Dendritic cell treated with granulocyte-macrophage colony-stimulating factor and Interleukin-4, amounts not matched to agents 40 ng/mL and 50 ng/mL, for 4 days (primary cell): ENCODE data around the gene CBX2.
A peak's percentile ranks its signal among the peaks of the same experiment; 100 is the strongest.

Experiments
- H3K27ac Mint-ChIP-seq: one replicate; pipeline ENCODE4 v1.8.0; 2022; ENCODE audit warnings: mild to moderate bottlenecking, mixed read lengths
- H3K27me3 Mint-ChIP-seq: one replicate; pipeline ENCODE4 v1.8.0; 2022; ENCODE audit warnings: mild to moderate bottlenecking, mixed read lengths
- H3K36me3 Mint-ChIP-seq: one replicate; pipeline ENCODE4 v1.8.0; 2022; ENCODE audit warnings: low read depth, mixed read lengths
- H3K4me1 Mint-ChIP-seq: one replicate; pipeline ENCODE4 v1.8.0; 2022; ENCODE audit warnings: low read depth, mixed read lengths
- H3K4me3 Mint-ChIP-seq: one replicate; pipeline ENCODE4 v1.8.0; 2022; ENCODE audit warnings: mild to moderate bottlenecking, moderate library complexity, mixed read lengths
- H3K9me3 Mint-ChIP-seq: one replicate; pipeline ENCODE4 v1.8.0; 2022; ENCODE audit warnings: mixed read lengths
- intact Hi-C: fragments of 100-400 bp; cut with micrococcal nuclease; formaldehyde crosslinking; loops from one replicate; pipeline ENCODE4 v1.15.0; 2022

CBX2 gene

DNA sequence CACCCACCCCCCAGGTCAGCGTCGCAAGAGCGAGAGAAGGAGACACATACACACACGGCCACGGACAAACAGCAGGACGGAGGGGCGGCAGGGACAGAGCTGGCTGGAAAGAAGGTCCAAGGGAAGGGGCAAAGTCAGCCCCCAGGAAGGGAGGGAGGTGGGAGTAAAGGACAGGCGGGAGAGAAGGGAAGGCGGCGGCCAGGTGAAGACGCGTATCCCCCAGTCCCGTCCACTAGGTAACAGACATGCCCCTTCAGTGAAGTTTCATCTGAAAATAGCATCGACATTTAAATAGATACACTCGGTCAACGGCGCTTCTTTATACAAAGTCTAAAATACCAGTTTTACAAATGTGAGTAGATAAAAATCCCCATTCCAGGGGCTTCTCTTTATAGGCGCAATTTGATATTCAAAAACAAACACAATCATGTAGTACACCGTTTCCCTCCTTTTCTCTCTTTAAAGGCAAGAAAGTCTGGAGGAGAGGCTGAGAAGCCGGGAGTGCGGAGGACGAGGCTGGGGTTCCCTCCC is 14.5 kb downstream of the CBX2 start:
- H3K4me1 Mint-ChIP-seq, result peaks cover 32% of the 10 kb centered on the region
- H3K27me3 Mint-ChIP-seq, result peaks cover 69% of the 10 kb centered on the region
- H3K9me3 Mint-ChIP-seq, result no peaks in the 10 kb centered on the region
- no peak overlapping the region for H3K4me3 Mint-ChIP-seq
- intact Hi-C loops, result loop anchor here (5.0 kb wide), 1 partner anchor 200 kb away; no protein-coding TSS in a partner anchor
- peaks cover 26% of the 10 kb centered on the region for H3K36me3 Mint-ChIP-seq
- no peak overlapping the region for H3K27ac Mint-ChIP-seq

DNA sequence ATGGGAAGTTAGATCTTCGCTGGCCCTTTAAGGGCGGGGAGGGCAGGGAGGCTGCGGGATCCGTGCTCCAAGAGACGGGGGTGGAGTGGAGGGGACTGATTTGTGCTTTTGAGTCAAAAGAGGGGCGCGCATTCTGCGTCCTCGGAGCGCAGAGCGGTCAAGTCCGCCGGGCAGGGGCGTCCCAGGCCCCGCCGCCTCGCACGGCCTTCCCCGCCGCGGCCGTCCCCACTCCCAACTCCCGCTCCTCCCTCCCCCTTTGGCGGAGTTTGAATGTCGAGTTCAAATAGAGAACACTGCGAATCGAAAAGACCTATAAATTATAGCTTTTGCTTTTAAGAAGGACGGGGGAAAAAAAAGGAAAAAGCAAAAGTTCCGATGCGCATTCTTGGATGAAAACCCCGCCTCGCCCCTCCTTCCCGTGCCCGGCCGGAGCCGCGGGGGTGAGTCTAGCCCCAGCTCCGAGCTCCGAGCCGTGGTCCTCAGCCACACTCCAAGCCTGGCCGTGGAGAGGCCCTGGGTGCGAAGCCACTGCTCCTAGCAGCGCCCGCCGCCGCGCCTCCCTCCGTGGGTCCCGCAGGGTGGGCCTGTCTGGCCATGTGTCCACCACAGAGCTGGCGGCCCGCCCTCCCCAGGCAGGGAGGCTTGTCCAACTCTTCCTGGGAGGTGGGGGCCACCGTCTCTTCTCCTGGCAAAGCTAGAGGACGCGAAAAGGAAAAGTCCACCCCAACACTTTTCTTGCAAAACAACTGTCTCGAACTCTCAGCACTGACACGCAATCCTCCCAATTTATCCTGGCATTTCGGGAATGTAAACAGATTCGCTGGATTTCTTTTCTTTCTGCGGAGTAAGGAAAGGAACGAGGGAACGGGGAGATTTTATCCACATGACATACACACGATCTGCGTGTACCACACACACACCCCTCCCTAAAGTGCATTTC is 15.3 kb downstream of the CBX2 start:
- Mint-ChIP-seq H3K27ac (no peak overlapping the region), H3K4me3 (no peak overlapping the region), H3K4me1 (peaks cover 35% of the 10 kb centered on the region), H3K27me3 (peaks cover 65% of the 10 kb centered on the region), H3K9me3 (no peaks in the 10 kb centered on the region), H3K36me3 (peaks cover 26% of the 10 kb centered on the region)
- intact Hi-C loops, result loop anchor here (5.0 kb wide), 1 partner anchor 199 kb away; no protein-coding TSS in a partner anchor

DNA sequence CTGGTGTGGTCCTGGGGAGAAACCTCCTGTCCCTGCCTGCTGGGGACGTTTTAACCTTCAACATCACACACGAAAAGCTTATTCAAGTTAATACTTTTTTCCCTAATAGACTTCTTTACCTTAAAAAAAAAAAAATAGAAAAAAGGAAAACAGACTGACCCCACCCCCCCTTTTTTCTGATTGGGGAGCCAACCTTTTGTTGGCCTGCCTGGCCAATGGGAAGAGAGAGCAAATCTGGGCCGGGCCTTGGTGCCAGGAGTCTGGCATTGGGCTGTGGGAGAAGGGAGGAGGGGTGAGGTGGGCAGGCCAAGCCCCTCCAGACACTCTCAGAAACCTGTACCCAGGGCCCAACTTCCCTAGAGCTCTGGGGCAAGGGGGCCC is 16.0 kb downstream of the CBX2 start:
- Mint-ChIP-seq H3K27ac (no peak overlapping the region), H3K27me3 (peaks cover 65% of the 10 kb centered on the region), H3K9me3 (no peaks in the 10 kb centered on the region), H3K4me3 (no peak overlapping the region), H3K4me1 (peaks cover 41% of the 10 kb centered on the region), H3K36me3 (peaks cover 26% of the 10 kb centered on the region)
- intact Hi-C loops, result loop anchor here (5.0 kb wide), 1 partner anchor 198 kb away; no protein-coding TSS in a partner anchor

DNA sequence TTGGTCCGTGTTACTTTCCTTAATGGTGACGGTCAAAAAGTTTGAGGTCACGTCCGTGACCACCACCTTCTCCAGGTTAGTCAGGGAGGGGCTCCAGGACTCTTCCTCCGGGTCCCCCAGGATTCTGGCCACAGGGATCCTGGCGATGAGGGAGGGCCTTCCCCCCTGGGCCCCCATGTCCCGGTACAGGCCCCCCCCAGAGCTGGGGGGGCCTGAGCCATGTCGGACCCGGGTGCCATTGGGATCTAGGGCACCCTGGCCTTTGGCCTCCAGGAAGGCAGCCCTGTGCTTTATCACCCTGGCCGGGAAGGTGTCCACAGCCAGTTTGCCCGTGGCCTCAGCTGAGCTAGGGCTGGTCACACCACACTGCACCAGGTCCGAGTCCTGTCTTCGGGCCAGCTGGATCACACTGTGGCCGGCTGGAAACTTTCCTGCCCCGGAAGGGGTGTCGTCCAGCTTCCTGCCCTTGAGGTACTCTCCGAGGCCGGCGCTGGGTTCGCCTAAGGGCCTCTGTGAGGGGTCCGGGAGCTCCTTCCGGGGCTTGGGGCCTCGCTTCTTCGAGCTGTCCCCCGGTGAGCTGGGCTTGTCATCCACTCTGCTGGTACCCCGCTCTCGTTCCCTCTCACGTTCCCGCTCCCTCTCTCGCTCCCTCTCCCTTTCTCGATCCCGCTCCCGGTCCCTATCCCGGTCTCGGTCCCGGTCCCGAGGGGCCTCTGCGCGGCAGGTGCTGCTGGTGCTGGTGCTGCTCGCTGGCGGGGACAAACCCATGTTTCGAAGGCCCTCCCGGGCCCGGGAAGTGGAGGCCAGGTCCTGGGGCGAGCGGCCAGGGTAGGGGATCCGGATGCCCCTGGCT is 16.9 kb downstream of the CBX2 start:
- Mint-ChIP-seq H3K4me3 (peak overlapping the region; percentile 42), H3K27me3 (peaks cover 66% of the 10 kb centered on the region), H3K9me3 (no peaks in the 10 kb centered on the region), H3K4me1 (peaks cover 51% of the 10 kb centered on the region), H3K27ac (no peak overlapping the region), H3K36me3 (peaks cover 26% of the 10 kb centered on the region)
- intact Hi-C loops, result loop anchor here (5.0 kb wide), 1 partner anchor 197 kb away; no protein-coding TSS in a partner anchor

GRCh38 chr17:79795795-79796443 is 18.0 kb downstream of the CBX2 start:
- Mint-ChIP-seq H3K36me3 (peaks cover 26% of the 10 kb centered on the region), H3K27me3 (peaks cover 66% of the 10 kb centered on the region), H3K9me3 (no peaks in the 10 kb centered on the region), H3K4me1 (peaks cover 51% of the 10 kb centered on the region), H3K4me3 (peak overlapping the region; percentile 79), H3K27ac (peak overlapping the region; percentile 89)
- intact Hi-C loops, result loop anchor here (2.0 kb wide), 1 partner anchor 43 kb away; the partner anchor contains the start of gene CBX4

GRCh38 chr17:79796444-79796762 is 18.5 kb downstream of the CBX2 start:
- Mint-ChIP-seq H3K36me3 (peaks cover 26% of the 10 kb centered on the region), H3K9me3 (no peaks in the 10 kb centered on the region), H3K27ac (peak overlapping the region; percentile 89), H3K4me1 (peaks cover 49% of the 10 kb centered on the region), H3K27me3 (peaks cover 66% of the 10 kb centered on the region), H3K4me3 (peak overlapping the region; percentile 79)
- intact Hi-C loops, result loop anchor here (2.0 kb wide), 1 partner anchor 42 kb away; the partner anchor contains the start of gene CBX4

DNA sequence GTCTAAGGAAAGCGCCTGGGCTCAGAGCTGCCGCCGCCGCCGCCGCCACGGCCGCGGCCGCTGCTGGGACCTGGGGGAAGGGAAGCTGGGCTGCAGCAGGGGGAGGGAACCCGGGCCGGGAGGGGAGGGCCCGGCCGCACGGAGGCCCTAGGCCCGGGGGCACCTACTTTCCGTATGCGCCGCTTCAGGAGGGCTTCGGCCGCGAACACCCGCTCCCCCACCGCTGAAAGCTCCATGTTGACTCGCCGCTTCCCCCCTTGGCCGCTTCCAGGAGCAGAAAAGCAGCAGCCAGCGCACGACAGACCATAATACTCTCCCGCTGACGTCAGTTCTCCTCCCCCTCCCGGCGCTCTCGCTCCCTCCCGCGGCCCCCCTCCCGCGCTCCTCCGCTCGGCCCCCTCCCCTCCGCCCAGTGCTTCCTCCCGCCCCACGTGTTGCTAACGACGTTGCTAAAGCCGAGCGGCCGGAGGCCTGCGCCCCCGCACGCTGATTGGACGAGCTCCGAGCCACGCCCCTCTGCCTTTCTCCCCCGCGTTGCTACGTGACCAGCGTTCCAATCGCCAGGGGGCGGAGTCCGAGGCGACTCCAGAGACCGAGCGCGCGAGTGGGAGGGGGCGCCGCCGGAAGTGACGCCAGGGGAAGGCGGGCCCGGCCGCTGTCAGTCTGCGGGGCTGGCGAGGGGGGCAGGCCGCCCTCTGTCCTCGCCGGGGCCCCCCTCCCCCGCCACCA is 19.0 kb downstream of the CBX2 start, which contains the start of gene CBX8:
Gene CBX8, minus strand, starts transcription at position 315 of the 729 bp plus-strand sequence. Its CDS starts 79 bp downstream, at position 236.
- intact Hi-C loops, result loop anchor here (1.0 to 2.0 kb wide), 2 partner anchors 8 to 42 kb away; partner anchors contain the start of gene CBX4
- peaks cover 26% of the 10 kb centered on the region for H3K36me3 Mint-ChIP-seq
- peak within 1 kb of the TSS; percentile 89 for H3K27ac Mint-ChIP-seq
- no peaks in the 10 kb centered on the region for H3K9me3 Mint-ChIP-seq
- peaks cover 49% of the 10 kb centered on the region for H3K4me1 Mint-ChIP-seq
- peaks cover 66% of the 10 kb centered on the region for H3K27me3 Mint-ChIP-seq
- H3K4me3 Mint-ChIP-seq, result peak within 1 kb of the TSS; percentile 79

DNA sequence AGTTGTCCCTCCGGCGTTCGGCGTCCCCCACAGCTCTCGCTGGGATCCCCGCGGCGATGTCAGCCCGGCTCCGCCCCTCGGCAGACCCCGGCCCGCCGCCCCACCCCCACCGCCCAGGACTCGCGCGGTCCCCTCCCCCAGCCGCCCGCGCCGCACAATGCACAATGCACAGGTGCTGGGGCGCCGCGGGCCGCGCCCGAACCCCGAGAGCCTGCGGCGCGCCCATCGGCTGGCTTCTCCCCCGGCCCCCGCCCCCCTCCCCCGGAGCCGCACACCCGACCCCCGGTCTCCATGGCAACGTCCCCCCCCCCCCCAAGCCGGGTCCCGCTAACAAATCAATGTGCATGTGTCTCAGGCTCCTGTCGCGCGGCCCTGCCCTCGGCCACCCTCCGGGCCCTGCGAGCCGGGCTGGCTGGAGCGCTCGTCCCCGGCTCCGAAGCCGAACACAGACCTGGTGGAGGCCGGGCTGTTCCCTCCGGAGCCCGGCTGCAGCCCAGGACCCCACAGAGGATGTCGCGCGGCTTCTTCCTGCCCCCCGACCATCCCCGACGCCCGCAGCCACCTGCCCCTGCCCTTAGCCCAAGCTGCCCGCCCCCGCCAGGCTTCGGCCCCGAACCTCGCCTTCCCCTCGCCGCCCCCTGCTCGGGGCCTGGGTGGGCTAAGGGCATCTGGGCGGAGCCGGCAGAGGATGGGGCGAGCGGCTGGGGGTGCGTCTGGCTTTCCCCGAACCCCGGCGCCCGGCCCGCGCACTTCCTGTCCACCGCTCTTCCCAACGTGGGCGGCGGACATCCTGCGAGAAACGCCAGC is 19.7 kb downstream of the CBX2 start:
- intact Hi-C loops, result loop anchor here (1.0 to 2.0 kb wide), 2 partner anchors 8 to 41 kb away; partner anchors contain the start of gene CBX4
- Mint-ChIP-seq H3K9me3 (no peaks in the 10 kb centered on the region), H3K27ac (peak overlapping the region; percentile 89), H3K27me3 (peaks cover 67% of the 10 kb centered on the region), H3K4me1 (peaks cover 50% of the 10 kb centered on the region), H3K4me3 (peak overlapping the region; percentile 79), H3K36me3 (peaks cover 26% of the 10 kb centered on the region)

DNA sequence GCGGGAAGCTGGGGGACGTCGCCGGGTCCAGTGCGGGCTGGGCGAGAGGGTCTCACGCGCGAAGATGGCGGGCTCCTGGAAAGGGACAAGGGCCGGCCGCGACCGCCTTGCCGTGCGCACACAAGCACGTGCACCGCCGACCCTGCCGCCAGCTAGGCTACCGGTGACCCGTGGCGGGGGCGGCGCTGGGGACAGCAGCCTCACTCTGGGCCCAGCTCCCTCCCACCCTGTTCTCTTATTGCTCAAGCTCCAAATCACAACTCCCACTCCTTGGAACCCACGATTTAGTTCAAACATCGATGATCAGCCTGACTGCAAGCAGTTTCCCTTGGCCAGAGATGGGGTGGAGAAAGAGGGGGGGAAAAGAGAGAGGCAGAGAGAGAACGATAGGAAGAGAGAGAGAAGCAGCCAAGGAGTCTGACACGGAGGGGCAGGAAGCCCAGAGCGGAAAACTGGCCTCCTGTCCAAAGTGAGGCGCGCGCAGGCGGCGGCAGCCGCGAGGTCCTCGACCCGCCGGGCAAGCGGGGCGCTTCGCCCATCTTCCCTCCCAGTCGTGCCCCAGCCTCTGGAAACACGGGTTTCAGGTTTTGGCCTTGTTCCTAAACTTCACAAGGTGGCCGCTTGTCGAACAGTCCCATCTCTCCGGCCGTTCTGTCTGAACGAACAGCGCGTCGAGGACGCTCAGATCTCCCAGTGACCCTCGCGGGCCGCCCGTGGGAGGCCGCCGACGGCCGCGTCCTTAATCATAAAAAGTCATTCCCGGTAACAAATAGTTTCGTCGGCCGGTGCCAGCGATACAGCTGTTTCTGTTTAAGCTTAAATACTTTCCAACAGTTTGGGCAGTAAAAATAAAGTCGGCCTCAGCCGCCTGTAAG is 20.6 kb downstream of the CBX2 start:
- Mint-ChIP-seq H3K27ac (peak overlapping the region; percentile 32), H3K4me3 (peak overlapping the region; percentile 56), H3K9me3 (no peaks in the 10 kb centered on the region), H3K4me1 (peaks cover 57% of the 10 kb centered on the region), H3K36me3 (peaks cover 24% of the 10 kb centered on the region), H3K27me3 (peaks cover 67% of the 10 kb centered on the region)
- intact Hi-C loops, result no loop called here

DNA sequence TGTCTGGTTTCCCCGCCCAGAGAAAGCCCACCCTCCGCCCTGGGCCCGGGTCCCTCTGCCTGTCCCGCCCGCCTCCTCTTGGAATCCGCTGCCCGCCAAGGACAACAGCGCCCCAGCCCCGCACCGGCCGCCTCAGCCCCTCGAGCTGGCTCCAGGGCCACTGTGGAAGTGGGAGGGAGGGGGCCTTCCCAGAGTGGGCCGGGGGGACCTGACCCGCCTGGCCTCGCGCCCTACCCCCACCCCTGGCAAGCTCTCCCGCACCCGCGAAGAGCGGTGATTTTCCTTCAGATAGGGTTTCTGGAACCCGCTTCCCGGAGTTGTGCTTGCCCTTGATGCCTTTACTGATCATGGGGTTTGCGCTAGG is 21.2 kb downstream of the CBX2 start:
- Mint-ChIP-seq H3K36me3 (peaks cover 18% of the 10 kb centered on the region), H3K27me3 (peaks cover 66% of the 10 kb centered on the region), H3K9me3 (no peaks in the 10 kb centered on the region), H3K27ac (no peak overlapping the region), H3K4me3 (no peak overlapping the region), H3K4me1 (peaks cover 63% of the 10 kb centered on the region)
- intact Hi-C loops, result no loop called here

DNA sequence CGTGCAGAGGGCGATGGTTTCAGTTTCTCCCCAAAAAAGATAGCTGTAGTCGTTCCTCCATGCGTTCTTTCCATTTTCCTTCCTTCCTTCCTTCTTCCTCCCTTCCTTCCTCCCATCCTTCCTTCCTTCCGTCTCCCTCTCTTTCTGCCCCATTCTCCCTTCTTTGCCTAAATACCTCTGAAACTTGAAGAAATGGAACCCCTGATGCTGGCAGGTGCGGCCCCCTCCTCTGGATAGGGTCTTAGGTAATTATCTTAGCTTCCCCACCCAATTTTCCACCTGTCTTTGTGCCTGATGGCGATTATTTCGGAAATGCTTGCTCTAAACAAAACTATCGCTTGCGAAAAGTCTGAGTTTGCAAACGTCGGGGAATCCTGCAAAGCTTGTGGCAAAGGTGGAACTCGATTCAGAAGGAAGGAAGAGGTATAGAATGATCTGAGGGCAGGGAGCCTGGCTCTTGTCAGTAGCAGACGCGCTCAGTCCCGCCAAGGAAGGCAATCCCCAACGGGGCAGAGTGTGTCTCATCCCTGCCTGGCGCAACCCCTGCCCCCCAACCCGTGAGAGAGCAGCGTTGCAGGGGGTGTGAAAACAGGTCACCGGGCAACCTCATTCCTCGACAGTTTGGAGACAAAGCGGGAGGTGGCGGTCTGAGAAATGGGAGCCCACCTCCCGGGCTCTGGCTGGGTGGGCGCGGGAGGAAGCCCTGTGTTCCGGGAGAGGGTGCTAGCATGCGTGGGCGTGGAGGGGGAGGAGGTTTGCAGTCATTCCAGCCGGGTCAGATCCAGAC is 21.8 kb downstream of the CBX2 start:
- Mint-ChIP-seq H3K4me1 (peaks cover 69% of the 10 kb centered on the region), H3K27ac (peak overlapping the region; percentile 50), H3K27me3 (peaks cover 68% of the 10 kb centered on the region), H3K36me3 (peaks cover 12% of the 10 kb centered on the region), H3K9me3 (no peaks in the 10 kb centered on the region), H3K4me3 (peak overlapping the region; percentile 13)
- intact Hi-C loops, result no loop called here
